ENCODE data around the gene SERINC2. TPM values are rescaled to one million over a fixed set of nuclear protein-coding genes. Genes with fewer than 3 reads are reported as not detected.

Gene SERINC2
- total and polyA plus RNA-seq, 2 donors (not counting 1 experiment from before 2014, with no cell fraction given) = 28.4 to 104 TPM

GRCh38 chr1:31371121-31371959 lies 41.7 kb upstream of the SERINC2 start:
- Histone ChIP-seq H2AFZ (ENCODE audit: low read length) (no peak overlapping the region), H3K4me2 (ENCODE audit: extremely low read depth, insufficient read depth, low read length) (peak overlapping the region; percentile 32), H3K9ac (ENCODE audit: insufficient read depth, low read length) (no peak overlapping the region), H3K9me3 (ENCODE audit: control insufficient read depth, insufficient read depth, low read depth, low read length) (no peaks in the 10 kb centered on the region), H3K4me1 (ENCODE audit: control insufficient read depth, extremely low read depth, insufficient read depth, low read length) (peaks cover 29% of the 10 kb centered on the region), H3K27ac (ENCODE audit: insufficient read depth, low read length) (no peak overlapping the region), H3K4me3 (replicated peaks in 1 of 4; ENCODE audit: control extremely low read depth in 1 of 4, insufficient read depth in 1 of 4, low read depth in 3 of 4, low read length in 4 of 4) (peak overlapping the region in 2 of 4 experiments; percentile 48 to 64), H3K27me3 (ENCODE audit: control insufficient read depth, insufficient read depth, low read length) (no peaks in the 10 kb centered on the region), H3K79me2 (ENCODE audit: control insufficient read depth, insufficient read depth, low read length) (no peaks in the 10 kb centered on the region), H3K36me3 (ENCODE audit: control insufficient read depth, insufficient read depth, low read length) (peaks cover 2% of the 10 kb centered on the region), H4K20me1 (ENCODE audit: control insufficient read depth, extremely low read depth, insufficient read depth, low read length) (no peaks in the 10 kb centered on the region)
- TF ChIP-seq EZH2 (IDR thresholded peaks at IDR 0.05; ENCODE audit: low read length, missing control alignments) = no peak
- TF ChIP-seq CTCF (conservative IDR thresholded peaks at IDR 0.05 in 1 of 2, IDR thresholded peaks at IDR 0.05 in 1 of 2; ENCODE audit: low read depth in 1 of 2, low read length in 2 of 2) = no peak
- DNase-seq (ENCODE audit: low read depth in 2 of 2) = peak in 1 of 2 donors; percentile 29

- Histone ChIP-seq H3K79me2 (ENCODE audit: control insufficient read depth, insufficient read depth, low read length) (no peaks in the 10 kb centered on the region), H3K9me3 (ENCODE audit: control insufficient read depth, insufficient read depth, low read depth, low read length) (no peaks in the 10 kb centered on the region), H3K36me3 (ENCODE audit: control insufficient read depth, insufficient read depth, low read length) (no peaks in the 10 kb centered on the region), H3K4me2 (ENCODE audit: extremely low read depth, insufficient read depth, low read length) (peak overlapping the region; percentile 89), H2AFZ (ENCODE audit: low read length) (no peak overlapping the region), H3K4me1 (ENCODE audit: control insufficient read depth, extremely low read depth, insufficient read depth, low read length) (peaks cover 33% of the 10 kb centered on the region), H3K27me3 (ENCODE audit: control insufficient read depth, insufficient read depth, low read length) (no peaks in the 10 kb centered on the region), H3K9ac (ENCODE audit: insufficient read depth, low read length) (no peak overlapping the region), H3K27ac (ENCODE audit: insufficient read depth, low read length) (no peak overlapping the region), H4K20me1 (ENCODE audit: control insufficient read depth, extremely low read depth, insufficient read depth, low read length) (no peaks in the 10 kb centered on the region), H3K4me3 (replicated peaks in 1 of 4; ENCODE audit: control extremely low read depth in 1 of 4, insufficient read depth in 1 of 4, low read depth in 3 of 4, low read length in 4 of 4) (peak overlapping the region in 3 of 4 experiments; percentile 35 to 64 (median 48))
- DNase-seq (ENCODE audit: low read depth in 2 of 2) = no peak
- no peak for TF ChIP-seq CTCF (conservative IDR thresholded peaks at IDR 0.05 in 1 of 2, IDR thresholded peaks at IDR 0.05 in 1 of 2; ENCODE audit: low read depth in 1 of 2, low read length in 2 of 2)
- TF ChIP-seq EZH2 (IDR thresholded peaks at IDR 0.05; ENCODE audit: low read length, missing control alignments) = no peak
Observed at GRCh38 chr1:31372051-31372450, 41.0 kb upstream of the SERINC2 start.

- no peak for TF ChIP-seq CTCF (conservative IDR thresholded peaks at IDR 0.05 in 1 of 2, IDR thresholded peaks at IDR 0.05 in 1 of 2; ENCODE audit: low read depth in 1 of 2, low read length in 2 of 2)
- no peak for TF ChIP-seq EZH2 (IDR thresholded peaks at IDR 0.05; ENCODE audit: low read length, missing control alignments)
- peaks cover 35% of the 10 kb centered on the region for H3K4me1 ChIP-seq (ENCODE audit: control insufficient read depth, extremely low read depth, insufficient read depth, low read length)
- DNase-seq (ENCODE audit: low read depth in 2 of 2) = no peak
- H3K27me3 ChIP-seq (ENCODE audit: control insufficient read depth, insufficient read depth, low read length) = no peaks in the 10 kb centered on the region
- H3K36me3 ChIP-seq (ENCODE audit: control insufficient read depth, insufficient read depth, low read length) = no peaks in the 10 kb centered on the region
- no peak overlapping the region for H3K9ac ChIP-seq (ENCODE audit: insufficient read depth, low read length)
- H3K27ac ChIP-seq (ENCODE audit: insufficient read depth, low read length) = peak overlapping the region; percentile 85
- H3K4me2 ChIP-seq (ENCODE audit: extremely low read depth, insufficient read depth, low read length) = peak overlapping the region; percentile 89
- H3K4me3 ChIP-seq (replicated peaks in 1 of 4; ENCODE audit: control extremely low read depth in 1 of 4, insufficient read depth in 1 of 4, low read depth in 3 of 4, low read length in 4 of 4) = peak overlapping the region; percentile 25 to 64 (median 42)
- no peaks in the 10 kb centered on the region for H3K79me2 ChIP-seq (ENCODE audit: control insufficient read depth, insufficient read depth, low read length)
- no peaks in the 10 kb centered on the region for H3K9me3 ChIP-seq (ENCODE audit: control insufficient read depth, insufficient read depth, low read depth, low read length)
- H4K20me1 ChIP-seq (ENCODE audit: control insufficient read depth, extremely low read depth, insufficient read depth, low read length) = no peaks in the 10 kb centered on the region
- no peak overlapping the region for H2AFZ ChIP-seq (ENCODE audit: low read length)
Observed at GRCh38 chr1:31372751-31373055, 40.3 kb upstream of the SERINC2 start.
